Right ventricle myocardium inferior (tissue), 1 donor: Measurements from ENCODE around the gene KLK6. TPM values are rescaled to one million over a fixed set of nuclear protein-coding genes. Genes with fewer than 3 reads are reported as not detected.
"Not testable (repeated sequence)": the region's sequence is repeated elsewhere in the genome, so short reads cannot be mapped to it uniquely, and the experiment has no call there.

ENCODE experiments used
- ATAC-seq: fragments of 200-7000 bp; cut with Tn5 transposase; one replicate; pipeline ENCODE4 v1.9.1; 2020; ENCODE audit warnings: mild to moderate bottlenecking, moderate library complexity
- DNase-seq: peaks from one replicate; pipeline ENCODE4 v3.0.0; 2021; ENCODE audit errors: missing footprints
- intact Hi-C: fragments of 100-400 bp; cut with DNase I; formaldehyde crosslinking; loops from one replicate; pipeline ENCODE4 v1.11.0; 2022
- total RNA-seq: library from RNA; stranded (reverse); fragmentation: NEBNext Ultra II Directional; extraction: Animal tissue kit (Norgen Biotek cat#: 25700); gene quantifications from one replicate; pipeline ENCODE4 v1.2.1, GENCODE V29; 2021
- donor health status: DM: no; HTN: yes; CAD: no; lungs with severe emphysema.

Gene KLK6
- total RNA-seq, 1 donor from 2014 or later: not detected

GRCh38 chr19:50998686-50999085, 29.3 kb upstream of the KLK6 start:
- intact Hi-C loops: no loop called here
- DNase-seq (no peak), ATAC-seq (no peak)

- DNase-seq: no peak
- ATAC-seq: no peak
- intact Hi-C loops: no loop called here
Observed at GRCh38 chr19:50998061-50998460, 28.7 kb upstream of the KLK6 start.

DNA sequence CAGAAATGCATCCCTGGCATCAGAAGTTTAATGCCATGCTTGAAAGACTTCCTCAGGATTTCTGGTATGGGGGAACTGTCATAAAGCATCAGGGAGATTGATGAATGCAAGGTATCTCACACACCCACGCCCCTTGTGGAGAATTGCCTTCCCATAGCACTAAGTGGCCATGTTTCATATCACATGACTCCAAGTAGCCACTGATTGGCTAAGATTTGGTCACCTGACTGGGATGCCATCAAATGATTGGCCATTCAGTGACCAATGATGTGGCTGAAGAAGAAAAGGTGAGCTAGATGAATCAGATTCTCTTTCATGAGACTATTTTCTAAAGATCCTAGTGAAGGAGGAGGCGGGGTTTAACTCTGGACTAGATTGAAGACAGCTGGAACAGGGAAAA, 24.7 kb upstream of the KLK6 start:
- intact Hi-C loops: no loop called here
- ATAC-seq (no peak), DNase-seq (no peak)

GRCh38 chr19:50992666-50993035, 23.3 kb upstream of the KLK6 start:
- no peak for DNase-seq
- intact Hi-C loops: no loop called here
- ATAC-seq: no peak

- intact Hi-C loops, DNase-seq, ATAC-seq: not testable (repeated sequence)
Observed at GRCh38 chr19:50984416-50984815, 15.0 kb upstream of the KLK6 start.

DNA sequence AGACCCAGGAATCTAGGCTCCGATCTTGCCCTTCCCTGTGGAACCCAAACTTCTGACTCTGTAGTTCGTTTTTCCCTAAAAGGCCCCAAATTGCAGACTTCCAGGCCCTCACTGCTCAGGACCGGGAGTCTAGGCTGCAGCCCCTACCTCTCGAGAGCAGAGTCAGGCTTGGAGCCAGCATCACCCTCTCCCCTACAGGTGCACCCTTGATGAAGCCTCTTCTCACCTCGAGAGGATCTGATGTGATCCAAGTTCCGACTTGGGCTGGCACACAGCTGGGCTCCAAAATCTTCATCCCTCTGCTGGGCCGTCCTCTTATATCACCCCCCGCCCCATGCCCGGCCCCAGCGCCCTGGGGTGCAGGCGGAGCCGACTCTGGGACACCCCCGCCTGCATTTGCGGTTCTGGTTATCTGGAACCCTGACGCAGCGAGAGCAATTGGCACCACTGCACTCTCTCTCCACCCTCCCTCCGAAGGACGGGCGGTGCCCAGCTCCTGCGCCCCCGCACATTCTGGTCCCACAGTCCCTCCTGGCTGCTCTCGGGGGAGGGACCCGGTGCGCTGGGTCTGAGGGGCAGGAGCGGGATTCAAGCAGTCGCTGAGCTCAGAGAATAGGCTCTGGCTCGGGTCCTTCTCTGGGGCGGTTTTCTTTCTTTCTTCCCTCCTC, 14.4 kb upstream of the KLK6 start, which contains the start of gene KLK7:
TSS of gene KLK7 (minus strand) at position 293 of the 668 bp plus-strand sequence. CDS start 1,518 bp downstream, outside the sequence.
- DNase-seq (no peak), ATAC-seq (no peak)
- intact Hi-C loops: no loop called here

GRCh38 chr19:50982186-50982585, 12.8 kb upstream of the KLK6 start:
- intact Hi-C loops: no loop called here
- no peak for DNase-seq

DNA sequence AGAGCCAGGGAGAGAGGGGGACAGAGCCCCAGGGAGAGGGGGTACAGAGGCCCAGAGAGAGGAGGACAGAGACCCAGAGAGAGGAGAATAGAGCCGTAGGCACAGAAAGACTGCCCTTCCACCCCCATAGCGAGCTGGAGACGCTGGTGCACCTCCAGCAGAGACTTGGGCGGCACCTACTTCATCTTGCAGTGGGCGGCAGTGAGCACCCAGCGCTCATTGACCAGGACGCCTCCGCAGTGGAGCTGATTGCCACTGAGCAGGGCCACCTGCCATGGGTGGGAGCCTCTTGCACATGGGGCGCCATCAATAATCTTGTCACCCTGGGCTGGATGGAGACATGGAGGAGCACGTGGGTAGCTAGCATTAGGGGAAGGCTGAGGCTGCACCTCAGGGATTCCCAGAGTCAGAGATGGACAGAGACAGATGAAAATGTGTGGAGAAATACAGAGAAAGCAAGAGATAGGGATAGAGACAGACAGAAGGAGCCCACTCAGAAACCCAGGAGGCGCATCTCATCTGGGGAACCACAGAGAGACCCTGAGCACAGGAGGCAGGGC, 12.3 kb upstream of the KLK6 start:
- intact Hi-C loops: no loop called here
- no peak for DNase-seq
- ATAC-seq: no peak

More at GRCh38 chr19:50982186-50982585, 12.8 kb upstream of the KLK6 start:
- no peak for ATAC-seq

GRCh38 chr19:50980208-50980607, 10.8 kb upstream of the KLK6 start:
- DNase-seq (no peak), ATAC-seq (no peak)
- intact Hi-C loops: no loop called here

- ATAC-seq (no peak), DNase-seq (no peak)
- intact Hi-C loops: no loop called here
Observed at GRCh38 chr19:50979758-50980157, 10.4 kb upstream of the KLK6 start.

- DNase-seq (no peak), ATAC-seq (no peak)
- intact Hi-C loops: no loop called here
Observed at GRCh38 chr19:50978772-50979390, 9.5 kb upstream of the KLK6 start.

DNA sequence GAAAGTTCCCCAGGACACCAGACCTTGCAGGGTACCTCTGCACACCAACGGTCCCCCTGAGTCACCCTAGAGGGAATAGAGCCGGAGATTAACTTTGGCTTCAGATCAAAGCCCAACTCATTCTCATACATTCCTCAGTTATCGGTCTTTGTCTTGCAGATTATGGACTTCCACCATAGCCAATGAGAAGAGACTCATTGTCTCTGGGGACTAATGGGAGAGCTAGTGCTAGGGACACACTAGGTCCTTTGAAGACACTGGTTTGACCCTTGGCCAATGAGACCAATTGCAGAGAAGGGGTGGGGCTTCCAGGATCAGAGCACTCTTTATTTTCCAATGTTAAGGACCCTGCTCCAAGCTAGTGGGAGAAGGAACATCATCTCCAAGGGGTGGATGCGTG, 8.2 kb upstream of the KLK6 start:
- ATAC-seq: no peak
- intact Hi-C loops: no loop called here

DNA sequence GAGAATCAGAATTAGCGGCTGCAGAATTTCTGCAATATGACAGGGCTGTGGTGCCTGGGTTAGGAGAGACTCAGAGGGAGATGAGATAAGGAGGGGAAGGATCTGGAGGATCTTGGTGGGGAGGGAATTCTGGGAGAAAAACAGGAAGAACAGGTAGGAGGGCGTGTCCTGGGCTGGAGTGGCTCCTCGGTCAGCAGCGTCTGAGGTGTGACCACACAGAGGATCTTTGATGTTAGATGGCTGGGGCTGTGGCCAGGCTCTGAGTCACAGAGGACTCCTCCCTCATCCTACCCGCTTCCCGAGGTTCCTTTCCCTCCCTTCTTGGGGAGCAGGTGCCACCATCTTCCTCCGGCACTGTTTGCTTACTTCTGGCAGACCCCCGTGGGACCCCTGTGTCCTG, 6.4 kb upstream of the KLK6 start:
- intact Hi-C loops: no loop called here
- ATAC-seq (no peak), DNase-seq (no peak)

More for the DNA sequence above, 8.2 kb upstream of the KLK6 start:
- DNase-seq: no peak

DNA sequence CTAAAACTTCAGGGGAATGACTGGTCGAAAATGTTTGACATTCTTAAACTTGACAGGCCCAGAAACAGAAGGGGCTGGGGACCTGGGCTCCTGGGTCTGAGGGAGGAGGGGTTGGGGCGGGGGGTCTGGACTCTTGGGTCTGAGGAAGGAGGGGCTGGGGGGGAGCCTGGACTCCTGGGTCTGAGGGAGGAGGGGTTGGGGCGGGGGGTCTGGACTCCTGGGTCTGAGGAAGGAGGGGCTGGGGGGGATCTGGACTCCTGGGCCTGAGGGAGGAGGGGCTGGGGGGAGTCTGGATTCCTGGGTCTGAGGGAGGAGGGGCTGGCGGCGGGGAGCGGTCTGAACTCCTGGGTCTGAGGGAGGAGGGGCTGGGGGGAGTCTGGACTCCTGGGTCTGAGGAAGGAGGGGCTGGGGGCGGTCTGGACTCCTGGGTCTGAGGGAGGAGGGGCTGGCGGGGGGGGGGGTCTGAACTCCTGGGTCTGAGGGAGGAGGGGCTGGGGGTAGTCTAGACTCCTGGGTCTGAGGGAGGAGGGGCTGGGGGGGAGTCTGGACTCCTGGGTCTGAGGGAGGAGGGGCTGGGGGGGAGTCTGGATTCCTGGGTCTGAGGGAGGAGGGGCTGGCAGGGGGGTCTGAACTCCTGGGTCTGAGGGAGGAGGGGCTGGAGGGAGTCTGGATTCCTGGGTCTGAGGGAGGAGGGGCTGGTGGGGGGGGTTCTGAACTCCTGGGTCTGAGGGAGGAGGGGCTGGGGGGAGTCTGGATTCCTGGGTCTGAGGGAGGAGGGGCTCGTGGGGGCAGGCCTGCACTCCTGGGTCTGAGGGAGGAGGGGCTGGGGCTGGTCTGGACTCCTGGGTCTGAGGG, 5.5 kb upstream of the KLK6 start:
- intact Hi-C loops: no loop called here
- DNase-seq (no peak), ATAC-seq (no peak)

- ATAC-seq (no peak), DNase-seq (no peak)
- intact Hi-C loops: no loop called here
Observed at GRCh38 chr19:50972795-50973376, 3.5 kb upstream of the KLK6 start.

DNA sequence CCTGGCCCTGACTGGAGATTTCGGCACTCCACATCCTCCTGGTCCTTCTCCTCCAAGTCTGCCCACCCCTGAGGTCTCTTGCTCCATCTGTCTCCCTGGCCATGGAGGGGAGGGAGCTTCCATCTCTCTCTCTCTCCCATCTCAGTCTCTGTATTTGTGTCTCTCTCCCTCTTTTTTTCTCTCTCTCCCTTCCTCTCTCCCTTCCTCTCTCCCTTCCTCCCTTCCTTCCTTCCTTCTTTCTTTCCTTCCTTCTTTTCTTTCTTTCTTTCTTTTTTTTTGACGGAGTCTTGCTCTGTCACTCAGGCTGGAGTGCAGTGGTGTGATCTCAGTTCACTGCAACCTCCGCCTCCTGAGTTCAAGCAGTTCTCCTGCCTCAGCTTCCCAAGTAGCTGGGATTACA, 419 bp upstream of the KLK6 start:
- ATAC-seq, intact Hi-C loops, DNase-seq: not testable (repeated sequence)

- DNase-seq (no peak), ATAC-seq (no peak)
- intact Hi-C loops: no loop called here
Observed at GRCh38 chr19:50968716-50969412, 527 bp downstream of the KLK6 start.

DNA sequence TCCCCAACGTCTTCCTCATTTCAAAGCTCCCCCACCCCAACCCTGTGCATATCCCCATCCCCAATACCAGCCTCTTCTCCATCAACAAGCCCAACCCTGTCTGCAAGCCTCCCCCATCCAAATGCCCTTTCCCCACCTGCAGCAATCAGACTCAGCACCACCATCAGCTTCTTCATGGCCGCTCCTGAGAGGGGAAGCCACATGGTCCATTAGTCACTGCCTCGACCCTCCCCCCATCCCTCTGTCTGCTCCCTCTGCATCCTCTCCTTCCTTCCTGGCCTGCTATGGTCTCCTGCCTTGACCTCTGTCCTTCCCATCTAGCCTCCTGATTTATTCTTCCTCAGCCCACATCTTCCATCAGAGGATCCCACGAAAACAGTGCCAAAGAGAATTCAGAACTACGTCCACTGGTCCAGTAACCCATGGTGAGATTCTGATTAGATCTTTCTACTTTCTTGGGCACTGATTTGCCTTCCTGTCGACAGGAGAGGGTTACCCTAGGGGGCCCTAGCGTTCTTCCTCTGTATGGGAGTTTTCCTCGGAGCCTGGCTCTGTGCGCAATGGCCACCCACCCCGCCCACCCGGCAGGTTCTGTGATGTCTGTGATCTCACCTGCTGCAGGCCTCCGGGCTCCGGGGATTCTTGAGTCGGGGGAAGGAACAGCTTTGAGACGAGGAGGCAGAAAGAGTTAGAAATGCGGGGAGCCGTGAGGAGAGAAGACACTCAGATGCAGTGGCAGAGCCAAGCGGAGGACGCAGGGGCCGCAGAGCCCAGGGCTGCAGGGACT, 1.3 kb downstream of the KLK6 start:
- DNase-seq (no peak), ATAC-seq (no peak)
- intact Hi-C loops: no loop called here
